ENCODE results near the gene AGBL1. TPM values are rescaled to one million over a fixed set of nuclear protein-coding genes. Genes with fewer than 3 reads are reported as not detected.

Gene AGBL1
- total RNA-seq, 1 experiment from 2014 or later: not detected

- H3K27ac ChIP-seq (ENCODE audit: insufficient read length, low read depth, low read length): no peak overlapping the region
- H2BK20ac ChIP-seq (ENCODE audit: low read depth, low read length, poor library complexity, severe bottlenecking): no peak overlapping the region
- H3K56ac ChIP-seq (ENCODE audit: insufficient read length, low read depth, low read length): no peak overlapping the region
- no peaks in the 10 kb centered on the region for H4K20me1 ChIP-seq (ENCODE audit: control insufficient read depth, insufficient read depth, insufficient read length)
- no peaks in the 10 kb centered on the region for H3K79me2 ChIP-seq (ENCODE audit: insufficient read depth, low read length)
- no peaks in the 10 kb centered on the region for H3K23me2 ChIP-seq (ENCODE audit: insufficient read length, low read depth, low read length, poor library complexity, severe bottlenecking)
- H2BK15ac ChIP-seq (ENCODE audit: low read depth, low read length): no peak overlapping the region
- TF ChIP-seq, protein P1, sequence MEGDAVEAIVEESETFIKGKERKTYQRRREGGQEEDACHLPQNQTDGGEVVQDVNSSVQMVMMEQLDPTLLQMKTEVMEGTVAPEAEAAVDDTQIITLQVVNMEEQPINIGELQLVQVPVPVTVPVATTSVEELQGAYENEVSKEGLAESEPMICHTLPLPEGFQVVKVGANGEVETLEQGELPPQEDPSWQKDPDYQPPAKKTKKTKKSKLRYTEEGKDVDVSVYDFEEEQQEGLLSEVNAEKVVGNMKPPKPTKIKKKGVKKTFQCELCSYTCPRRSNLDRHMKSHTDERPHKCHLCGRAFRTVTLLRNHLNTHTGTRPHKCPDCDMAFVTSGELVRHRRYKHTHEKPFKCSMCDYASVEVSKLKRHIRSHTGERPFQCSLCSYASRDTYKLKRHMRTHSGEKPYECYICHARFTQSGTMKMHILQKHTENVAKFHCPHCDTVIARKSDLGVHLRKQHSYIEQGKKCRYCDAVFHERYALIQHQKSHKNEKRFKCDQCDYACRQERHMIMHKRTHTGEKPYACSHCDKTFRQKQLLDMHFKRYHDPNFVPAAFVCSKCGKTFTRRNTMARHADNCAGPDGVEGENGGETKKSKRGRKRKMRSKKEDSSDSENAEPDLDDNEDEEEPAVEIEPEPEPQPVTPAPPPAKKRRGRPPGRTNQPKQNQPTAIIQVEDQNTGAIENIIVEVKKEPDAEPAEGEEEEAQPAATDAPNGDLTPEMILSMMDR (conservative IDR thresholded peaks at IDR 0.05): no peak
- H4K8ac ChIP-seq (replicated peaks; ENCODE audit: insufficient read length, low read depth, low read length): no peak overlapping the region
- peak overlapping the region in 1 of 3 experiments; percentile 50; a peak in 3 of 7 replicates for H3K27ac Mint-ChIP-seq
- no peaks in the 10 kb centered on the region for H3K79me1 ChIP-seq (ENCODE audit: insufficient read depth, low read depth, low read length, poor library complexity, severe bottlenecking)
- no CpG with 5 or more reads among the region's 2 CpGs for WGBS (ENCODE audit: extremely low coverage, insufficient read length, low lambda C conversion rate)
- H3K4ac ChIP-seq (ENCODE audit: low read depth, low read length): no peak overlapping the region
- H3K18ac ChIP-seq (ENCODE audit: insufficient read length, low read depth, low read length): no peak overlapping the region
- H3K23ac ChIP-seq (ENCODE audit: insufficient read length, low read depth, low read length): no peak overlapping the region
- H3K4me1 Mint-ChIP-seq: no peaks in the 10 kb centered on the region
- no peaks in the 10 kb centered on the region for H3K27me3 Mint-ChIP-seq (ENCODE audit: low read depth)
- H4K91ac ChIP-seq (ENCODE audit: insufficient read length, low read depth, low read length): no peak overlapping the region
- no peaks in the 10 kb centered on the region for H3K9me3 Mint-ChIP-seq
- H3K4me1 ChIP-seq (ENCODE audit: insufficient read depth, low read length): no peaks in the 10 kb centered on the region
- no peak overlapping the region for H3K4me3 Mint-ChIP-seq
- H3K4me2 ChIP-seq (ENCODE audit: insufficient read depth, insufficient read length, low read length): no peak overlapping the region
- DNase-seq: no peak
- no peak overlapping the region for H3T11ph ChIP-seq (ENCODE audit: low read length)
- no peaks in the 10 kb centered on the region for H3K9me3 ChIP-seq (ENCODE audit: control insufficient read depth, low read depth, low read length)
- H2BK120ac ChIP-seq (ENCODE audit: low read depth, low read length, poor library complexity, severe bottlenecking): no peak overlapping the region
- H2AK5ac ChIP-seq (ENCODE audit: insufficient read length, low read length): no peak overlapping the region
- no peak overlapping the region for H3K9ac ChIP-seq (ENCODE audit: extremely low read depth, insufficient read length, low read length)
- H2BK5ac ChIP-seq (ENCODE audit: insufficient read length, low read length): no peak overlapping the region
- no peak overlapping the region for H2BK12ac ChIP-seq (ENCODE audit: insufficient read length, low read depth, low read length)
- H3K14ac ChIP-seq (ENCODE audit: insufficient read depth, low read length): no peak overlapping the region
- H3K27me3 ChIP-seq (ENCODE audit: insufficient read depth, low read length): no peaks in the 10 kb centered on the region
- no peak overlapping the region for H2AFZ ChIP-seq (ENCODE audit: low read length)
- no peaks in the 10 kb centered on the region for H3K36me3 Mint-ChIP-seq (ENCODE audit: insufficient read depth in 1 of 3, low read depth in 3 of 3)
- no peak overlapping the region for H4K5ac ChIP-seq (ENCODE audit: insufficient read length, low read depth, low read length)
These were observed 175.6 kb downstream of the AGBL1 start for GRCh38 chr15:86255247-86255646.

Data from H9 (cell line).